Stimulated activated CD4-positive, alpha-beta T cell treated with anti-CD3 and anti-CD28 coated beads, Interleukin-12 subunit alpha, Interleukin-12 subunit beta, amount 100 ng/mL, for 48 hours (primary cell): ENCODE data around the gene RCC2.
"Not testable (repeated sequence)": the region's sequence is repeated elsewhere in the genome, so short reads cannot be mapped to it uniquely, and the experiment has no call there.

Experiments used
- DNase-seq, 3 donors: peaks; one replicate each; pipeline ENCODE4 v3.0.0-alpha.2; 2020; ENCODE audit warnings: low read depth in 2 of 3, low spot score in 1 of 3

RCC2 gene

DNA sequence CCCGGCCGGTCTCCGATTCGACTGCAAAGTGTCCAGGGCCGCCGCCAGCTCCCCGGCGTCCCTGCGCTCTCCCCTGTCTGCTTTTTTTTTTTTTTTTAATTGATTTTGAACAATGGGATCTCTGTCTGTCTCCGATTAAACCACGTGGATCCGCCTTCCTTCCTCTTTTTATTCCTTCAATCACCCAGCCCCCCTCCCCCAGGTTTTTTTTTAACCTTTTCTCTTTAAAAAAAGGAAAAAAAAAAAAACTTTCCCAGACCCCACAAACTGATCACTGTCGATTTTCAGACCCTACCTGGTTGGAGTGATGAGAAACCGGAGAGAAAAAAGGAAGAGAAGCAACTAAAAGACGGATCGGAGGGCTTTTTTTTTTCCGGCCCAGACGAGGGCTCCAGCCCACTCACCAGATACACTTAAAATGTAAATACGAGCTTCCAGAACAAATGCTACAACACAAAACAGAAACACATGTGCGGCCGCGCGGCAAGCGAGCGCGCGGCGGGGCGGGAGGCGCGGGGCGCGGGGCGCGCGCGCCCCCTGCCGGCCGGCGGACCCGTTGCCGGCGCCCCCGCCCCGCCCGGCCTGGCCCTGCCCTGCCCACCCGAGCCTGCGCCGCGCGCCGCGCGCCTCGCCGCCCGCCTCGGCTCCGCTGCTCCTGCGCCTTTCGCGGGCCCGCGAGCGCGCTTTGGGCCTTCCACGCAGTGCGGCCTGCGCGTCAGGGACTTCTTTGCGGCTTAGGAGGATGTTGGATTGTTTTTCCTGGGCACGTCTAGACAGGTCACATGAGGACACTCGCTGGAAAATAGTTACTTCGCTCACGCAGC, at the start of gene RCC2:
TSS of gene RCC2 (minus strand) at position 428 of the 824 bp plus-strand sequence. CDS start 1,163 bp downstream, outside the sequence.
- DNase-seq = peak; percentile 45 to 66 (median 45)

DNA sequence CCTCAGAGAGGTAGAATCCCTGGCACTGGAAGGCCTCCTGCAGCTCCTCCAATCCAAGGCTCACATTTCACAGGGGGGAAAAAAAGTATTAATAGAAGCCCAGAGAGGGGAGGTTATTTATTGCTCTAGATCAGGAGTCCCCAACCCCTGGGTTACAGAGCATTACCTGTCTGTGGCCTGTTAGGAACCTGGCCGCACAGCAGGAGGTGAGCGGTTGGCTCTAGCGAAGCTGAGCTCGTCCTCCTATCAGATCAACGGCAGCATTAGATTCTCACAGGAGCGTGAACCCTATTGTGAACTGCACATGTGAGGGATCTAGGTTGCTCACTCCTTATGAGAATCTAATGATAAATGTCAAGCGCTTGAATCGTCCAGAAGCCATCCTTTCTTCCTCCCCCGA, 46.8 kb upstream of the RCC2 start:
- no peak for DNase-seq

DNA sequence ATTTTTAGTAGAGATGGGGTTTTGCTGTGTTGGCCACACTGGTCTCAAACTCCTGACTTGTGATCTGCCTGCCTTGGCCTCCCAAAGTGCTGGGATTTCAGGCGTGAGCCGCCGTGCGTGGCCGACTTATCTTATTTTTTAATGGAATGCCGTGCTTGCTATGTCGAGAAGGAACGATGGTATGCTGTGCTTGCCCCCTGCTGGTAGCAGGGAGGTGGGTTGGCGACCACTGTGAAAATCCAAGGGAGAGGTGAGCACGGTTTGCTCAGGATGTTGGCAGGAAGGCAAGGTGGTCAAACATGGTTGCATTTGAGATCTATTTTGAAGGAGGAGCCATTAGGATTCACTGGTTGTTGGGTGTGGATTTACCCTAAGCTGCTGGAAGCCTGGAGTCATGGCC, 45.8 kb upstream of the RCC2 start:
- DNase-seq = no peak

DNA sequence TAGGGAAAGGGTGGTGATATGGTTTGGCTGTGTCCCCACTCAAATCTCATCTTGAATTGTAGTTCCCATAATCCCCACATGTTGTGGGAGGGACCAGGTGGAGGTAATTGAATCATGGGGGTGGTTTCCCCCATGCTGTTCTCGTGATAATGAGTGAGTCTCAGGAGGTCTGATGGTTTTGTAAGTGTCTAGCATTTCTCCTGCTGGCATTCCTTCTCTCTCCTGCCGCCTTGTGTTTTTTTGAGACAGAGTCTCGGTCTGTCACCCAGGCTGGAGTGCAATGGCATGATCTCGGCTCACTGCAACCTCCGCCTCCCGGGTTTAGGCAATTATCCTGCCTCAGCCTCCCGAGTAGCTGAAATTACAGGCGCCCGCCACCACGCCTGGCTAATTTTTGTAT, 42.5 kb upstream of the RCC2 start:
- DNase-seq = not testable (repeated sequence)

DNA sequence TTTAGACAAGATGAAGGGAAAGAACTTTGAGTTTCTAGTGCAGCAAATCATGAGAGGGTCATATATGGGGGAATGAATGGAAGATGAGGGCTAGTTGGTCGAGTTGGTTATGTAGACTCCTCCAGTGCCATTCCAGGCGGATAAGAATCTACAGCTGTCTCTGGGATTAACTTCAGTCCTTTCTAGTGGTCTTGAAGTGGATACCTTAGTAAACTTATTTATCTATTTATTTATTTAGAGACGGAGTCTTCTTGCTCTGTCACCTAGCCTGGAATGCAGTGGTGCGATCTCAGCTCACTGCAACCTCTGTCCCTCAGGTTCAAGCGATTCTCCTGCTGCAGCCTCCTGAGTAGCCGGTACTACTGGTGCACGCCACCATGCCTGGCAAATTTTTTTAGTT, 41.4 kb upstream of the RCC2 start:
- DNase-seq = no peak

DNA sequence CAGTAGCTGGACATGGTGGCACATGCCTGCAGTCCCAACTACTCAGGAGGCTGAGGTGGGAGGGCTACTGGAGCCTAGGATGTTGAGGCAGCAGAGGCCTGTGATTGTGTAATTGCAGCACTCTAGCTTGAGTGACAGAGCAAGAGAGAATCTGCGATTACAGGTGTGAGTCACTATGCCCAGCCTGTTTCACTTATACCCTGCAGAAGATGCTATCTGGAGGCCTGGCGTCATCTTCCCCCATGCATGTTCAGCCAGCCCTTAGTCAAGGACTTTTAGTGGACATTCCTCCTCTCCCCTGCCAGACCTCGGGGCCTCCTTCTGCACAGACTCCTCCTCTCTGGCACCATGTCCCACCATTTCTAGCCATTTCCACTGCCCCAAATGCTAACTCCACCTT, 36.3 kb upstream of the RCC2 start:
- no peak for DNase-seq

DNA sequence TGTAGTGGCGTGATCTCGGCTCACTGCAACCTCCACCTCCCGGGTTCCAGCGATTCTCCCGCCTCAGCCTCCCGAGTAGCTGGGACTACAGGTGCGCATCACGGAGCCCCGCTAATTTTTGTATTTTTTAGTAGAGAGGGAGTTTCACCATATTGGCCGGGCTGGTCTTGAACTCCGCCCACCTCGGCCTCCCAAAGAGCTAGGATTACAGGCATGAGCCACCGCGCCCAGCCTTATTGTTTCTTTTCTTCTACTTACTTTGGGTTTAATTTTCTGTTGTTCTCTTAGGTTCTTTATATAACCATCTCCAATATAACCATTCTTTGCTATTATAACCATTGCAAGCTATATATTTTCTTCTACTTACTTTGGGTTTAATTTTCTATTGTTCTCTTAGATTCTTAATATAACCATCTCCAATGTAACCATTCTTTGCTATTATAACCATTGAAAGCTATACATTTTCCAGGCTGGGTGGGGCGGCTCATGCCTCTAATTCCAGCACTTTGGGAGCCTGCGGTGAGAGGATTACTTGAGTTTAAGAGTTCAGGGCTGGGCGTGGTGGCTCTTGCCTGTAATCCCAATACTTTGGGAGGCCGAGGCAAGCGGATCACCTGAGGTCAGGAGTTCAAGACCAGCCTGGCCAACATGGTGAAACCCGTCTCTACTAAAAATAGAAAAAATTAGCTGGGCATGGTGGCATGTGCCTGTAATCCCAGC, 35.5 kb upstream of the RCC2 start:
- not testable (repeated sequence) for DNase-seq

DNA sequence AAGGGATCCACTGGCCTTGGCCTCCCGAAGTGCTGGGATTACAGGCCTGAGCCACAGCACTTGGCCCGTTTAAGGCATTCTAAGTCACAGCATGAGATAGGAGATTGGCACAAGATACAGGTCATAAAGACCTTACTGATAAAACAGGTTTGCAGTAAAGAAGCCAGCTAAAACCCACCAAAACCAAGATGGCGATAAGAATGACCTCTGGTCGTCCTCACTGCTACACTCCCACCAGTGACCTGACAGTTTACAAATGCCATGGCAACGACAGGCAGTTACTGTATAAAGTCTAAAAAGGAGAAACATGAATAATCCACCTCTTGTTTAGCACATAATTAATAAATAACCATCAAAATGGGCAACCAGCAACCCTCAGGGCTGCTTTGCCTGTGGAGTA, 33.3 kb upstream of the RCC2 start:
- DNase-seq = no peak

DNA sequence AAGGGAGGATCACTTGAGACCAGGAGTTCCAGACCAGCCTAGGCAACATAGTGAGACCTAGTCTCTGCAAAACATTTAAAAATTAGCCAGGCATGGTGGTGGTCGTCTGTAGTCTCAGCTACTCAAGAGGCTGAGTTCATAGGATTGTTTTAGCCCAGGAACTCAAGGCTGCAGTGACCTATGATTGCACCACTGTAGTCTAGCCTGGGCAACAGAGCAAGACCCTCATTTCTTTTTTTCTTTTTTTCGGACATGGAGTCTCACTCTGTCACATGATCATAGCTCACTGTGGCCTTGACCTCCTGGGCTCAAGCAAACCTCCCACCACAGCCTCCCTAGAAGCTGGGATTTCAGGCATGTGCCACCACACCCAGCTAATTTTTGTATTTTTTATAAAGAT, 31.9 kb upstream of the RCC2 start:
- no peak for DNase-seq

DNA sequence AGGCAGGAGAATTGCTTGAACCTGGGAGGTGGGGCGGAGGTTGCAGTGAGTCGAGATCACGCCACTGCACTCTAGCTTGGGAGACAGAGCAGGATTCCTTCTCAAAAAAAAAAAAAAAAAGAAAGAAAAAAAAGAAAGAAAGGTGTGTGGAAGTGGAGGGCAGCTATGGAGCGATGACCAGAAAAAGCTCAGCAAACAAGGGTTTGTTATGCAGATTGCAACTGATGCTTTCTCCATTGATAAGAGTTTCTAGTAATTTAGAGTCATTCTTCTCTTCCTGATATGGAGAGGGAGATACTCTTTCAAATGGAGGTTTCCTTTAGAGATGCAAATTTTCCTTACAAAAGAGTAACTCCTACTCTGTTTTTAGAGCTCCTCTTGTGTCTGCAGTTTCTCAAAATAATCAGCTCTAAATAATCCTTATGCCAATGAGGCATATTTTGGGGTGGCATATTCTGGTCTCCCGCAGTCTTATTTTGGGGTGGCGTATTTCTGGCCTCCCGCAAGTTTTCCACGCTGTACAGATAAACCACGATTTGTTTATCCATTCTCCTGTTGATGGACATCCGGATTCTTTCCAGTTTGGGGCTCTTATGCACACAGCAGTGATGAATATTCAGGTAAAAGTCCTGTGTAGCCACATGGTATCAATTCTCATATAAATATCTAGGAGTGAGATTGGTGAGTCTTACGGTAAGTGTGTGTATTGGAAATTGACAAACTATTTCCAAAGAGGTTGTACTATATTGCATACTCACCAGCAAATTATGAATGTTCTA, 30.7 kb upstream of the RCC2 start:
- no peak for DNase-seq

DNA sequence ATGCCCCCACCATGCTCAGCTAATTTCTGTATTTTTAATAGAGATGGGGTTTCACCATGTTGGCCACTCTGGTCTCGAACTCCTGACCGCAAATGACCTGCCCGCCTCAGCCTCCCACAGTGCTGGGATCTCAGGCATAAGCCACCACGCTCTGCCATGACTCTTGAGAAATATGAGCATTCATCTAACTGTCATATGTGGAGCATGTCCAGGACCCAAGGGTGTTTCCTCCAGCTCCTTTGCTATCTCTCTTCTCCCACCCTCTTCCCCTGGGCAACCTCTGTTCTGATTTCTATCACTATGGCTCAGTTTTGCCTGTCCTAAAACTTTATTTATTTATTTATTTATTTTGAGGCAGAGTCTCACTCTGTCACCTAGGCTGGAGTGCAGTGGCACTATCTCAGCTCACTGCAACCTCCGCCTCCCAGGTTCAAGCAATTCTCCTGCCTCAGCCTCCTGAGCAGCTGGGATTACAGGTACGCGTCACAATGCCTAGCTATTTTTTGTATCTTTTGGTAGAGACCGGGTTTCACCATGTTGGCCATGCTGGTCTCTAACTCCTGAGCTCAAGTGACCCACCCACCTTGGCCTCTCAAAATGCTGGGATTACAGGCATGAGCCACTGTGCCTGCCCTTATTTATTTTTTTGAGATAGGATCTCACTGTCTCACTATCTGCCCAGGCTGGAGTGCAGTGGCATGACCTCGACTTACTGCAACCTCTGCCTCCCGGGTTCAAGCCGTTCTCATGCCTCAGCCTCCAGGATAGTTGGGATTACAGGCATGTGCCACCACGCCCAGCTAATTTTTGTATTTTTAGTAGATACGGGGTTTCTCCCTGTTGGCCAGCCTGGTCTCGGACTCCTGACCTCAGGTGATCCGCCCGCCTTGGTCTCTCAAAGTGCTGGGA, 29.1 kb upstream of the RCC2 start:
- not testable (repeated sequence) for DNase-seq

DNA sequence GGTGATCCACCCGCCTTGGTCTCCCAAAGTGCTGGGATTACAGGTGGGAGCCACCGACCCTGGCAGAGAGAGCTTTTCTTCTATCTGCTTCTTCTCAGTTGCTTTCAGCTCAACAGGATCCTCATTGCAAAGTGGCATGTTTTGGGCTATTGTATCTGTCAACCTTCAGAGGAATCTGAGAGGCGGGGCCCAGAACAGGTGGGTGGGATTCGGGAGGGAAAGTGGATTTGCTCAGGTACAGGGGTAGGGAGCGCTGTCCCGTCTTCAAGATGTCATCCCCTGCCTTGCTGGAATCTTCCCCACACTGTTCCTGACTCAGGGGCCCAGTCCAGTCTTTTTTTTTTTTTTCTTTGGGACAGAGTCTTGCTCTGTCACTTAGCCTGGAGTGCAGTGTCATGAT, 26.9 kb upstream of the RCC2 start:
- DNase-seq = no peak

DNA sequence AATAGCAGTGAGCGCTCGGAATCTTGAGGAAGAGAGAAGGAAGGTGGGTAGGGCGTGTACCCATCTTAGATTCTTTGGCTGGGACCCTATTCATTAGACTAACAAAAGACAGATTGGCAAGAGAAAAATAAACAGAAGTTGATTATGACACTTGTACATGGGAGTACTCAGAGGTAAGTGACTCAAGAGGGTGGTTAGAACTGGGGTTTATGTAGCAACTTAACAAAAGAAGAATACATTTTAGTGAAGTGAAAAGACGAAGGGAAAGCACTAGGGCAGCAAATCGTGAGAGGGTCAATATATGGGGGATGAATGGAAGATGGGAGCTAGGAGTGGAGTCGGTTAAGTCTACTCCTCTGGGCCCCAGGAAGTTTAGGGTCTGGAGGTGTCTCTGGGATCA, 25.8 kb upstream of the RCC2 start:
- DNase-seq = no peak

DNA sequence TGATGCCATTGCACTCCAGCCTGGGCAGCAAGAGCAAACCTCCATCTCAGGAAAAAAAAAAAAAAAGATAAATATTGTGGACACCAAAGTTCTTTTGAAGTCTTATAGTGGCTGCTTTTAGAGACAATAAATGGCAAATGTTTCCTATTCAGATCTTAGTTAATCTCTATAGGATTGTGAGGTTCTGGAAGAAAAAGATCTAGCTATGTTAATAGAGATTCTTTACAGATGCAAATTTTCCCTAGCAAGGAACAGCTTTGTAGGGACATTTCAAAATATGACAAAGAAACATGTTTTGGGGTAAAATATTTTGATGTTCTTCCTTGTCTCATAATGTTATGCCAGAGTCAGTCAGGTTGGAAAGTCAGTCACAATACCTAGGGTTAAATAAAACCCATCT, 24.5 kb upstream of the RCC2 start:
- no peak for DNase-seq

DNA sequence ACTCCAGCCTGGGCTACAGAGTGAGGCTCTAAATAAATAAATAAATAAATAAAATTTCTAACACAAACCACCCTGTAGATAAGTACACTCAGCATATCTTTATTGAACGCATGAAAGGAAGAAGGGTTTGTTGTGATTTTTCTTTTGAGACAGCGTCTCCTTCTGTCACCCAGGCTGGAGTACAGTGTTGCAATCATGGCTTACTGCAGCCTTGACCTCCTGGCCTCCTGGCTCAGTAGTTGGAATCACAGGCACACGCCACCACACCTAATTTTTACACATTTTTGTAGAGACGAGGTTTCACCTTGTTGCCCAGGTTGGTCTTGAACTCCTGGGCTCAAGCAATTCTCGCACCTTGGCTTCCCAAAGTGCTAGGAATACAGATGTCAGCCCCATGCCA, 23.2 kb upstream of the RCC2 start:
- no peak for DNase-seq

DNA sequence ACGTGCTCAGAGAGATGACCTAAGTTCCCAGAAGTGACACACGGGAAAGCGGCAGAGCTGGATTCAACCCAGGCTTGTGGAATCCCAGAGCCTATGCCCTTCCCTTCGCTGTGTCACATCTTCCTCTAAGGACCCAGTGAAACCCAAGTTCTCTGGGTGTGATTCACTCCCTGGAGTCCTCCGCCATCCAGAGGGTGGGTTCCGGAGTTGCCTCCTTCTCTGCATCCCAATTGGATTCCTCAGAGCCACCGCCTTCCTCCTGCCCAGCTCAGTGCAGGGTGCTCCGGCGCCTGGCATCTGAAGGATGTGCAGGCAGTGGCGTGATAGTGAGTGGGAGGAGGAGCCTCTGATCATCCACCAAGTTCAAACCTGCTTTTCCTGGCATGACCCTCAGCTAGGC, 20.7 kb upstream of the RCC2 start:
- DNase-seq = no peak

DNA sequence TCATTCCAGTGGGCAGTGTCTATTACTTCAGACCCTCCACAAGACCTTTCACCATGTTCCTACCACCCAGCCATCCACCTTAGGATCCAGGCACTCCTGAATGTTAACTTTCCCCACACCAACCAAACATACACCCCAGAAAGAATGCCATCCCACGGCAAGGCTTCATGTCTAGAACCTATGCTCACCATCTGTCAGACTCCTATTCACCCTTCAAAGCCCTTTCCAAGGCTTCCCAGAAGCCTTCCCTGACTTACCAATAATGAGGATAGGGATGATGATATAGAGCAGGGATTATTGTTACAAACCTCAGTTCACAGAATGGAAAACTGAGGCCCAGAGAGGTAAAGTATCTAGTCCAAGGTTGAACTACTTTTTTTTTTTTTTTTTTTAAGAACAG, 19.3 kb upstream of the RCC2 start:
- no peak for DNase-seq

DNA sequence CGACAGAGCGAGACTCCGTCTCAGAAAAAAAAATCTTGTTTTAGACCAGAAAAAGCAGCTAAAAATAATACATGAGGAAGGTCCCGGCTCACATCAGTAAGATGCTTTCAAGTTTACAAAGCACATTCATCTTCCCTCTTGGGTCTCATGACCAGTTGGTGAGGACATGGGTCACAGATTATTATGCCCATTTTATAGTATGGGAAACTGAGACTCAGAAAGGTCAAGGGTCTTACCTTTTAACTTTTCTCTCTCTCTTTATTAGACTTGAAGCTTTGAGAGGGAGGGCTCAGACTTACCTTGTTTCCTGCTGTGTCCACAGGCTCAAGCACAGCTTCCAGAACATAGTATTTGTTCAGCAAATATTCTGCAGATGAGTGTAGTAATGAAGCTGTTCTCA, 13.2 kb upstream of the RCC2 start:
- DNase-seq = no peak

DNA sequence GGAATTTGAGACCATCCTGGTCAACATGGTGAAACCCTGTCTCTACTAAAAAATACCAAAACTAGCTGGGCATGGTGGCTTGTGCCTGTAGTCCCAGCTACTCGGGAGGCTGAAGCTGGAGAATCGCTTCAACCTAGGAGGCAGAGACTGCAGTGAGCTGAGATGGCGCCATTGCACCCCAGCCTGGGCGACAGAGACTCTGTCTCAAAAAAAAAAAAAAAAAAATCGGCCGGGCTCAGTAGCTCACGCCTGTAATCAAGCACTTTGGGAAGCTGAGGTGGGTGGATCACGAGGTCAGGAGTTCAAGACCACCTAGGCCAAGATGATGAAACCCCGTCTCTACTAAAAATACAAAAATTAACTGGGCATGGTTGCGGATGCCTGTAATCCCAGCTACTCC, 12.7 kb upstream of the RCC2 start:
- not testable (repeated sequence) for DNase-seq

DNA sequence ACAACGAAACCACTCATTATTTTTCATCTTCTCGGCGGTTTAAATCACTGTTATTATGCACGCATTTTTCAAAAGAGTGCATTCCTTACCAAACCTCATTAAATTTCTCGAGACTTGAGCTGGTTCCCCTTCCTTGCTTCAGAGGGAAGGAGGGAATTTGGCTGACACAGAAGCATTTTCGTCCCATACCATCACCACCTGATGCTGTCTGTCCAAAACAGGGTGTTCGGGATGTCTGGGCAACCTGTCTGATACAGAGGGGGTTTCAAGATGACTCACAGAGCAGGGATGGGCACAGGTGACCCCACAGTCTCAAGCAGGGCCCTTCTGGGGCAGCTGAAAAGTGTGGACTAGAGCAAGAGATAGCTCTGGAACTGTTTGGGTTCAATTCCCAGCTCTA, 12.3 kb upstream of the RCC2 start:
- no peak for DNase-seq

DNA sequence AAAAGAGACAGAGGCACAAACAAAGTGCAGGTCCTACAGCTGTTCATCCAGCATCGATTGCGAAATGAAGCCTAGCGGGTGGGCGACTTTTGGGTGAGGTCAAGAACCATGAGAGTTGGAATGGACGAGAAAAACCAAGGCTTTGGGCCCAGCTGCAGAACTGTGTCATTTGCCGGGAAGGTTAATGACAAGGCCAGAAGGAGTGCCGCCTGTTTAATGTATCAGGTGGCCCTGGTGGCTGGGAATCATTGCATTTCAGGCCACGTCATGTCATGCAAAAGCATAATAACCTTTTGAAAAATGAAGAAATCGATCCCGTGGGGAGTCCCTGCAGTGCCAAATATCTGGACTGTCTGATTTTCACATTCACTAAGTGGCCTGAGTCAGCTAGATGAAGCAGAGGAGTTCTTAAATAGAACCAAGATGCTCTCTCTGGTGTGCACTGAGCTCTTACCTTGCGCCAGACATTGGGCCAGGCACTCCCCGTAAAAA, 8.1 kb upstream of the RCC2 start:
- DNase-seq = no peak
